Lung microvascular endothelial cell (primary cell): ENCODE measurements around the gene PNMA6F. TPM values are rescaled to one million over a fixed set of nuclear protein-coding genes. Genes with fewer than 3 reads are reported as not detected.
"Not testable (repeated sequence)": the region's sequence is repeated elsewhere in the genome, so short reads cannot be mapped to it uniquely, and the experiment has no call there.

Source experiments
- DNase-seq, 2 donors: peaks; one replicate each; pipeline versions ENCODE4 v3.0.0 to v3.0.0-alpha.2; 2010; ENCODE audit warnings: low read depth in 2 of 2
- total RNA-seq: library from RNA; depleted of rRNA; stranded (reverse); fragments of >200 nt; gene quantifications from 2 replicates; pipeline ENCODE4 v1.2.1, GENCODE V29; 2014

Gene PNMA6F
- total RNA-seq, 1 donor from 2014 or later, result not detected

DNA sequence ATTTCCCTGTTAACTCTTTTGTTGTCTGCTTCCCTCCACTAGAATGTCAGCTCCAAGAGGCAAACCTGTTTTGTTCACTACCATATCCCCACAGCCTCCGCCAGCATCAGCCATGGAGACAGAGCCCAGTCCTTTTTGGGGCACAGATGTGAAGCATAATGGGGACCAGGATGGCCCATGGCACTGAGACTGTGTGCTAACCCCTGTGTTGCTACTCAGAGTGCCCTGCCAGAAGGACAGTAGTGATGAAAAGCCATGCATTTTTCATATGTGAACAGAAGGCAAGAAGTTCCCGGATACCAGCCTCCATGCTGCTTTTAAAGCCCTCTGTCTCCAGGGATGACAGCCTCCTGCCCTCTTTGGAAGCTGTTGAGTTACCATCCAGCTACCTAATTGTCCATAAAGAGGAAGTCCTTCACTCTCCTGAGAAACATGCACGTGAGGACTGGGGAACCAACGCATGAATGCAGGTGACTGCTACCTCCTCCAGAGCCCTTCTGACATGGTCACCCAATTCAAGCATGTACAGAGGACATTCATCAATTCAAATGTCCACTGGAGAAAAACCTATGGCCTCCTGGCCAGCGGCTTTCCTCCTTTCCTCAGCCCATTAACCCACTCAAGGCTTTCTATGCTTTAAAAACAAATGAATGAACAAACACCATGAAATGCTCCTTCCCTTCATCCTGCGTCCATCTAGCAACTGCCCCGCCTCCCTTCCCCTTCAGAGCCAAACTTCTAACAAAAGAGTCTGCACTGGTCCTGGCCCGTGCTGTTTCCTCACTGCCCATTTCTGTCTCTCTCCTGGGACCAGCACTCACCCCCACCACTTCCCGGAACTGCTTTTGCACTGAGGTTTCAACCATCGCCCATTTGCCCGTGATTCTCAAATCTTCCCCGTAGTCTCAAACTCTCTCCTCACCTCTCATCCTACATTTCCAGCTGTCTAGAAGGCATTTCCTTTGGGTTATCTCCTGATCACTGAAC lies 18.0 kb downstream of the PNMA6F start:
- DNase-seq, result no peak

DNA sequence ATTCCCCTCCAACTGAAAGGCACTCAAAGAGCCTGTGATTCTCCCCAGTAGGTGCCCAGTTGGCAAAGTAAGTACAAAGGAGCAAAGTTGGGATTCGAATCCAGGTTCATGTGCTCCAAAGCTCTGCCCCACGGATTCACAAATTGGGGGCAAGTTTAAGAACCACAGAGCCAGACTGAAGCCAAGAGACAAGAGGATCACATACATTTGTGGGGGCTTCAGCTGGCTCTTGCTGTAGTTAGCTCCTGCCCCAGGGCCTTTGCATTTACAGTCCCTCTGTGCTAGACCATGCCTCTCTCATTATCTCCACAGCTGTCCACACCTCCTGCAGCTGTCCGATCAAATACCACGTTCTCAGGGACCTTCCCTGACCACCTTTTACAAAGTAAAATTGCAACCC lies 18.8 kb downstream of the PNMA6F start:
- DNase-seq, result no peak

DNA sequence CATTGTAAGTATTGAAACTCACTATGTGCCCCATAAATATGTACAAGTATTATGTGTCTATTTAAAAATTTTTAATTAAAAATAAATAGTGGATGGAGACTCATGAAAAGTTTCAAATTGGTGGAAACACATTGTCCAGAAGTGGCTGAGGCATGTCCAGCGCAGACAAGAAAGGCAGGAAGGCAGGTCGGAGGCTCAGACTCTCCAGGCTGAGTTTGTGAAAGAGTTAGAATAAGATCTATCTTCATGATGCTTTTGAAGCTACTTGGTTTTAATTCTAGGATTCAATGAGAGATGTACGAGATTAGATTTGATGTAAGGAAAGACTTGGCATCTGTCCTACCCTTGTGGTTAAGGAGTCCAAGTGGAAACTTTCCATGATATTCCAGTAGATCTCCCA lies 19.8 kb downstream of the PNMA6F start:
- DNase-seq, result no peak

DNA sequence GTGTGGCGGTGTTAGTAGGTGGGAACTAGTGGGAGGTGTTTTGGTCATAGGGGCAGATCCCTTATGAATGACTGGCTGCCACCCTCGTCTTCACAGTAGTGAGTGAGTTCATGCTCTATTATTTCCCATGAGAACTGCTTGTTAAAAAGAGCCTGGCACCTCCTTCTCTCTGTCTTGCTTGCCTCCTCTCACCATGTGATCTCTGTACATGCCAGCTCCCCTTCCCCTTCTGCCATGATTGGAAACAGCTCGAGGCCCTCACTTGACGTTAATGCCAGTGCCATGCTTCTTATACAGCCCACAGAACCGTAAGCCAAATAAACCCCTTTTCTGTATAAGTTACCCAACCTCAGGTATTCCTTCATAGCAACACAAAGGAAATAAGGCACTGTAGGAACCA lies 21.7 kb downstream of the PNMA6F start:
- no peak for DNase-seq

DNA sequence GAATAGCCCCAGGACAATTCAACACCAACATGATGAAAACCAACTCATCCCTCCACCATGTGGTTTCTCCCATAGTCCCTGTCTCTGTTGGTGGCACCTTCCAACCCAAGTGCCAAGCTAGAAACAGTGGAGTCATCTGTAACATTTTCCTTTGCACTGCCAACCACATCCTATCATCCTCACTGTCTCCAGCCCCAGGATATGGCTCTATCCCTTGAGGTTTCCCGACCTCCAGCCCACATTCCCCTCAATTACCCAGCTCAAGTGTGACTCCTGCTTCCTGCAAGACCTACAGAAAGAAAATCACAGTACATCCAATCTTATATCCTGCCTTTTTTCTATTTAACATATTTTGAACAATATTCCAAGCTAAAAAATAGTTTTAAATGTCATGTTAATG lies 24.2 kb downstream of the PNMA6F start:
- DNase-seq, result no peak

DNA sequence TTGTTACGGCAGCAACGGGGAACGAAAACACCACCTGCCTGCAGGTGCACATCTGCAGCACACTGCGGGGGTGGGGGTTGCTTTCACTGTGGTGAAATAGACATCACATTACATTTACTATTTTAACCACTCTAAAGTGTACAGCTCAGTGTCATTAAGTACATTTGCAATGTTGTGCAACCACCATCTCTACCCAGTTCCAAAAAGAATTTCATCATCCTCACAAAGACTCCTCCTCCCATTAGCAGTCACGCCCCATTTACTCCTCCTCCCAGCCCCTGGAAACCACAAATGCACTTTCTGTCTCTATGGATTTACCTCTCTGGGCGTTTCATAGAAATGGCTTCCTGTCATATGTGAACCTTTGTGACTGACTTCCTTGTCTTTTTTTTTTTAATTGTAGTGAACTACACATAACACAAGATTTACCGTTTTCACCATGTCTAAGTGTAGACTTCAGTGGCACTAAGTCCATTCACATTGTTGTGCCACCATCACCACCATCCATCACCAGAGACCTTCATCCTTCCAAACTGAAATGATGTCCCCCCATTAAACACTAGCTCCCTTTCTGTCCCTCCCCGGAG lies 28.0 kb downstream of the PNMA6F start:
- DNase-seq, result not testable (repeated sequence)

DNA sequence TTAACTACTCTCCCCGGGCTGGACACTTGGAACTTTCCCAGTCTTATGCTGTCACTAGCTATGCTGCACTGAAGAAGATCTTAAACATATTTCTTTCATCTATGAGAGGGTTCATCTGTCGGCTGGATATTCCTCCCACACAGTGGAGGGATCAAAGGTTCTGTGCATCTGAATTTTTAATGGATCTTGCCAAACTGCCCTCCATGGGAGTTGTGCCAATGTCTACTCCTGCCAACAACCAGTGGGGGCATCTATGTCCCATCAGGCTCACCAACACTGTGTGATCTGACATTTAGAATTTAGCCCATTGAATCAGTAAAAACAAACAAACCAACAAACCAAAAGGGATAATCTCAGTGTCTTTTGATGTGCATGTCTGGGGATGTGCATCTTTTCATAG lies 32.8 kb downstream of the PNMA6F start:
- DNase-seq, result not testable (repeated sequence)

- DNase-seq, result not testable (repeated sequence)
Measured at GRCh38 chrX:153285678-153286077, 35.9 kb downstream of the PNMA6F start.

DNA sequence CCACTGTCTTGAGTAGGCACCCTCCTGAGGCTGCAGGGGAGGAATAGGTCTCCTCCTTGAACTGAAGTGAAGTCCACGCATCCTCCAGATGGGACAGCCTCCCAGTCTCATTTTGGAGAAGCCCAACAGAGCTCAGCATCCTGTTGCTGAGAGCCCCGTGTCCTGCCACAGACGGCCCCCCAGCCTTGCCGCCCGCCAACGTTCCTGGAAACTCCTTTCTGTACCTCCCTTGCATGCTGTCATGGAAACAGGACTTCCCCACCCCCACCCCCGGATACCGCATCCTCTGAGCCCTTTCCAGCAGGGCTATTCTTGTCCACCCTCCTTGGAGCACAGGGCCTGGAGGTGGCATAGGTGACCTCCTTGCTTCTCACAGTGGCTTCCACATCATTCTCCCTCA lies 37.6 kb downstream of the PNMA6F start:
- not testable (repeated sequence) for DNase-seq

- DNase-seq, result not testable (repeated sequence)
Measured at GRCh38 chrX:153281784-153282183, 39.8 kb downstream of the PNMA6F start.

GRCh38 chrX:153279304-153279703 lies 42.3 kb downstream of the PNMA6F start:
- DNase-seq, result not testable (repeated sequence)

- not testable (repeated sequence) for DNase-seq
Measured at GRCh38 chrX:153276049-153276448, 45.5 kb downstream of the PNMA6F start.

- not testable (repeated sequence) for DNase-seq
Measured at GRCh38 chrX:153275418-153275817, 46.1 kb downstream of the PNMA6F start.

GRCh38 chrX:153272584-153272983 lies 49.0 kb downstream of the PNMA6F start:
- DNase-seq, result not testable (repeated sequence)

GRCh38 chrX:153272070-153272469 lies 49.5 kb downstream of the PNMA6F start:
- DNase-seq, result not testable (repeated sequence)

Other genes with a start within 250 kb of the PNMA6F start
- 1.1 and 1.6 TPM in 2 replicates for gene PNMA6A, start 249.3 kb downstream of the PNMA6F start, total RNA-seq
- not detected in 2 replicates for gene MAGEA1, start 142.5 kb downstream of the PNMA6F start, total RNA-seq
- gene ZNF275, start 12.4 kb upstream of the PNMA6F start, total RNA-seq, result 3.1 and 4.4 TPM in 2 replicates
- not detected in 2 replicates for gene PNMA6E, start 79.6 kb upstream of the PNMA6F start, total RNA-seq
- gene ZFP92, start 89.7 kb upstream of the PNMA6F start, total RNA-seq, result 0.20 and 0.22 TPM in 2 replicates
- 4.4 and 7.7 TPM in 2 replicates for gene TREX2, start 124.3 kb upstream of the PNMA6F start, total RNA-seq
- gene HAUS7, start 148.8 kb upstream of the PNMA6F start, total RNA-seq, result 7.8 and 11.3 TPM in 2 replicates
- 15.3 TPM in 2 replicates for gene BGN, start 173.2 kb upstream of the PNMA6F start, total RNA-seq
- not detected in 2 replicates for gene ATP2B3, start 195.9 kb upstream of the PNMA6F start, total RNA-seq